Activated T-helper 1 cell treated with anti-CD3 and anti-CD28 coated beads, Interleukin-12 subunit alpha, Interleukin-12 subunit beta, Interleukin-2, Interleukin-4 antibody, amounts not matched to agents 30 ng/mL and 10 ng/mL and 1 ng/mL, durations not matched to agents 14 hours and 24 hours and 36 hours (primary cell): ENCODE results near the gene PRDM16. TPM values are rescaled to one million over a fixed set of nuclear protein-coding genes. Genes with fewer than 3 reads are reported as not detected.

Experiments
- DNase-seq: peaks from one replicate; pipeline ENCODE4 v3.0.0; 2021; ENCODE audit warnings: low spot score
- H3K27ac Mint-ChIP-seq: one replicate; pipeline ENCODE4 v1.8.0; 2021; ENCODE audit warnings: mild to moderate bottlenecking, mixed read lengths
- H3K27me3 Mint-ChIP-seq: one replicate; pipeline ENCODE4 v1.8.0; 2022; ENCODE audit warnings: mild to moderate bottlenecking, moderate library complexity, mixed read lengths; ENCODE audit not compliant: insufficient read depth
- H3K36me3 Mint-ChIP-seq: one replicate; pipeline ENCODE4 v1.8.0; 2021; ENCODE audit warnings: low read depth, mixed read lengths
- H3K4me1 Mint-ChIP-seq: one replicate; pipeline ENCODE4 v1.8.0; 2021; ENCODE audit warnings: low read depth, mixed read lengths
- H3K4me3 Mint-ChIP-seq: one replicate; pipeline ENCODE4 v1.8.0; 2021; ENCODE audit warnings: mild to moderate bottlenecking, moderate library complexity, mixed read lengths
- H3K9me3 Mint-ChIP-seq: one replicate; pipeline ENCODE4 v1.8.0; 2021; ENCODE audit warnings: mixed read lengths
- intact Hi-C: fragments of 100-400 bp; cut with micrococcal nuclease; formaldehyde crosslinking; loops from one replicate; pipeline ENCODE4 v1.15.1; 2024
- total RNA-seq: library from RNA; stranded (reverse); gene quantifications from 2 replicates; pipeline ENCODE4 v1.2.3, GENCODE V29; 2022

Gene PRDM16
- total RNA-seq, 1 donor from 2014 or later: not detected

DNA sequence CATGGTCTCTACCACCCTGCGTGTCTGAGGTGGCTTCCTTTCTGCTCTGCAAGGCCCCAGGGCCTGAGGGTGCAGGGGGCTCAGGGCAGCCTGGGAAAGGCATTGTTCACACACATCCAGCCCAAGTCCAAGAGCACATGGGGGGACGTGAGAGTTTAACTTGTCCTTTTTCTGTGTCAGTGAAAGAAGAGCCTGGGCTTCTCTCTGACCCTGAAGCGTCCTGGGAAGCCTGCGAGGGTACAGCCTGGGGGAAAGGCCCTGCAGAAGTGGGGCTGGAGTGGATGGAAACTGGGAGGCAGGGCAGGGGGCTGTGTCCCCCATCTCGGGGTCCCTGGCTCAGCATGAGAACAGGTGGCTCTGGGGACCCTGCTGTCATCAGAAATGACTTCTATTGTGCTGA lies 181.6 kb downstream of the PRDM16 start:
- DNase-seq: no peak
- Mint-ChIP-seq H3K27me3 (peaks cover 19% of the 10 kb centered on the region), H3K9me3 (no peaks in the 10 kb centered on the region), H3K27ac (no peak overlapping the region), H3K4me3 (no peak overlapping the region), H3K36me3 (no peaks in the 10 kb centered on the region), H3K4me1 (no peaks in the 10 kb centered on the region)
- intact Hi-C loops: no loop called here

DNA sequence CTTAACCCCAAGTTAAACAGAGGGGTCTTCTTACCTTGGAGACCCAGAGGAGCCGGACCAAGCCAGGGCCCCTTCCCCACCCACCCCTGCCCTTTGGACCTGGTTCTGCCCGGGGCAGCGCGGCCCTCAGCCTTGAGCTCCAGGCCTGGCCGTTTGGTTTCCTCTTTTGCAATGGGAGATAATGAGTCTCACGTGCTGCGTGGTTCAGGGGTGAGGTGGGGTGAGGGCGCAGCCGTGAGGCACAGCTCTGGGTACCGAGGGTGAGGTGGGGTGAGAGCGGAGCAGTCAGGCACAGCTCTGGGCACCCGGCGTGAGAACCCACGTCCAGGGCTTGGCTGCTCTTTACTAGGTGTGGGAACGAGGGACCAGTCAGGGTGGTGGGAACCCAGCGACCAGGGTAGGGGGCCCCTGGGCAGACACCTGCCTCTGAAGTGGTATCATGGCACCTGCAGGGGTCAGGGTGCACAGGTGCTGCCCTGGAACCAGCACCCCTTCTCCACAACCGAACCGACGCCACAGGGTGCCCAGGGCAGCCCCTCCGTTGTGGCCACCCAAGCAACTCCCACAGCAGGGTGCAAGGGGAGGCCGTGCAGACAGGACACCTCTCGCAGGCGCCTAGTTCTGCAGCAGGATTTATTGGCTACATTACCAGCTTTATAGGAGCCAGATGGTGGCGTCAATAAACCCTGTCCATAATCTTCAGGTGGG lies 182.2 kb downstream of the PRDM16 start:
- DNase-seq: no peak
- Mint-ChIP-seq H3K27me3 (peaks cover 17% of the 10 kb centered on the region), H3K4me3 (no peak overlapping the region), H3K27ac (no peak overlapping the region), H3K9me3 (no peaks in the 10 kb centered on the region), H3K4me1 (no peaks in the 10 kb centered on the region), H3K36me3 (no peaks in the 10 kb centered on the region)
- intact Hi-C loops: no loop called here

DNA sequence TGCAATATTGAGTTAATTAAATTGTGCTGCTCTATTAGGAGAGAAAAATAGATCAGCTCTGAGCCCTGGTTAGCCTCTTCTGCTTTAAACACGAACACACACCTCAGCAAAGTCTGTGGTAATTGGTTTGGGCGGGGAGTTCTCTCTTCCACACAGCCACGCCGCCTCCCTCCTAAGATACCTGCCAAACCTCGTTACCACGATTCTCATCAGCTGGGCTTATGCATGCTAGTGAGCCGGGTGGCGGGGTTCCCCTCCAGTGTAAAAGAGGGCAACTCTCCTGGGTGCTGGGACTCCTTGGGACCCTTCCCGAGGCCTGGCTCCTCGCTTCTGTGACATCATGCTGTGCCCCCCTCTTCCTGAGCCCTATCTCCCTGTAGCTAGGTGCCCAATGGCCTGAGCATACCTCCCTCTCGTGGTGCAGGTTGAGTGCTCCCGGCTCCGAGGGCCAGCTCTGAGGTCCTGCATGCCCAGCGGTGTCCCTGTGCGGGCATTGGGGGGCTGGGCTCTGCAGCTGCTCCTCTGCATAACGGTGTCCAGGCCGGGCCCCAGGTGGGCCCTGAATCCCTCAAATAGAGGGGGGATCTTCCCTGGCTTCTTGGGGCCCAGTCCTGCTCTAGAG lies 182.9 kb downstream of the PRDM16 start:
- Mint-ChIP-seq H3K4me3 (no peak overlapping the region), H3K36me3 (no peaks in the 10 kb centered on the region), H3K27ac (no peak overlapping the region), H3K27me3 (peaks cover 15% of the 10 kb centered on the region), H3K4me1 (no peaks in the 10 kb centered on the region), H3K9me3 (no peaks in the 10 kb centered on the region)
- intact Hi-C loops: no loop called here
- no peak for DNase-seq

DNA sequence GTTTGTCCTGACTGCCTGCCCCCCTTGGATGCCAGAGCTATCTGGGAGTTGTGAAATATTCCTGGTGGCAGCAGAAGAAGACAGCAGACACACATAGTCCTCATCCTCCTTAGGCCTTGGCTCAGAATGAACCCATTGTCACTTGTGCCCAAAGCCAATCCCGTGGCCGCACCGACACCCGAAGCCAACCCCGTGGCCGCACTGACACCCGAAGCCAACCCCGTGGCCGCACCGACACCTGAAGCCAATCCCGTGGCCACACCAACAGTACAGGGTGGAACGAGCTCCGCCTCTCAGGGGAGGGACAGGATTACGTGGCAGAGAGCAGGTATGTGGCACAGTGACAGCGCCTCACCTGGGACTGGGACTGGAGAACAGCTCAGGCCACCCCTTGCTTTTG lies 186.7 kb downstream of the PRDM16 start:
- H3K27me3 Mint-ChIP-seq: no peaks in the 10 kb centered on the region
- H3K36me3 Mint-ChIP-seq: no peaks in the 10 kb centered on the region
- no peak for DNase-seq
- intact Hi-C loops: no loop called here
- H3K9me3 Mint-ChIP-seq: peaks cover 4% of the 10 kb centered on the region
- H3K4me1 Mint-ChIP-seq: no peaks in the 10 kb centered on the region
- no peak overlapping the region for H3K27ac Mint-ChIP-seq
- no peak overlapping the region for H3K4me3 Mint-ChIP-seq

DNA sequence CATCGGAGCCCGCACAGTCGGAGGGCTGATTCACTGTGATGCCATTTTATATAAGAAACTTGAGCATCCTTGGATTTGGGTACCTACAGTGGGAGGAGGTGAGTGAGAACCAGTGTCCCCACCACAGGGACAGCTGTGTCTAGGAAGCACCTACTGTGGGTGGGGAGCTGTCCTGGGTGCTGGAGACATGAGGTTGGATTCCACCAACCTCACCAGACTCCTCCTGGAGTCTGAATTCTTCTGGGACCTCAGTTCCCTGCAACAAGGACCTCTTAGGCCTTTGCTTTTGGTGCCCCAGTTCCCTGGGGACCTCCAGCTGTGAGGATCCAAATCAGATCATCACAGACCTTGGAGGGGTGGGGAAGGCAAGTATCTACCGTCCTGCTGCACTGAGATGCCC lies 188.8 kb downstream of the PRDM16 start:
- DNase-seq: no peak
- H3K27ac Mint-ChIP-seq: no peak overlapping the region
- no peaks in the 10 kb centered on the region for H3K36me3 Mint-ChIP-seq
- peaks cover 4% of the 10 kb centered on the region for H3K9me3 Mint-ChIP-seq
- H3K4me1 Mint-ChIP-seq: no peaks in the 10 kb centered on the region
- H3K4me3 Mint-ChIP-seq: no peak overlapping the region
- no peaks in the 10 kb centered on the region for H3K27me3 Mint-ChIP-seq
- intact Hi-C loops: no loop called here

DNA sequence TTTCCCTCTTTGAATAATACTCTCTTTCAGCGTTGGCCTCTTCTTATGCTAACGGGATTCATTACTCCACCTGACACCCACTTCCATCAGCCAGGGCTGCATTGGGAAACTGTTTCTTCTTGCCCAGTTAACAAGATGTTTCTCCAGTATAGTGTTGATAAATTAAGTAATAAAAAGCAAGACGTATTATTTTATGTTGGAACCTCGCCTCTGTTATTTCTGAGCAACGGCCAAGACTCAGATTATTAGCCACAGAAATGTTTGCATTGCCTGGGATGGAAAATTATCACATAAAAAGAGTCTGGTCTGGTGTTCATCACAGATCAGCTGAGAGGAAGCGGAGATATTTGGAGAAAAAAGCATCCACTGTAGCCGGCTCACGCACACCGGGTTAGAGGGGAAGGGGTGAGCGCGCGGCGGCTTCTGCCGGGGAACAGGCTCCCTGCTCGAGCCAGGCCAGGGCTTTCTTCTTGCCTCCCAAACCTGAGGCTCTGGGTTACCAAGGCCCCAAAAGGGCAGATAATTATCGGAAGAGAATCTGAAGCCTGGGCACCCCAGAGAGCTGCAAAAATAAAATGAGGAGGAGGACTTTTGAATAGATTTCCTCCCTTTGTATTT lies 189.5 kb downstream of the PRDM16 start:
- Mint-ChIP-seq H3K27me3 (no peaks in the 10 kb centered on the region), H3K36me3 (no peaks in the 10 kb centered on the region), H3K4me1 (no peaks in the 10 kb centered on the region), H3K27ac (no peak overlapping the region), H3K9me3 (peaks cover 4% of the 10 kb centered on the region), H3K4me3 (no peak overlapping the region)
- intact Hi-C loops: no loop called here
- DNase-seq: no peak

DNA sequence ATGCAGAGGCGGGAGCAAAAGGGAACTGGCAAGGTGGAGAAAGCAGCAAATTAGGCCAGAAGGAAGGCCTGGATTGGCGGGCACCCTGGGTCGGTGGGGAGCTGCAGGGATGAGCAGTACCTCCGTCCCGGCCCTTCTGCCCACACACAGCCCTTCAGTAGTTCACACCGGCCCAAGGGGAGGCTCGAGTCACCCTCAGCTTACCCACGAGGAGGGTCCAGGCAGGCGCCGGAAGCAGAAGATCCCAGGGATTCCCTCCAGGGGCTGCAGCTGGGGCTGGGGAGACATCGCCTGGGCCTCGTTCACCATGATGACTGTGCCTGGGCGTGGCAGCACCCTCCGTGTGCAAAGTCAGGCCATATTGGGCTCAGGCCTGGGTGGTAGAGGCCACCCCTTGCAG lies 190.0 kb downstream of the PRDM16 start:
- peaks cover 4% of the 10 kb centered on the region for H3K9me3 Mint-ChIP-seq
- DNase-seq: no peak
- H3K36me3 Mint-ChIP-seq: no peaks in the 10 kb centered on the region
- H3K4me3 Mint-ChIP-seq: no peak overlapping the region
- H3K27ac Mint-ChIP-seq: no peak overlapping the region
- intact Hi-C loops: no loop called here
- no peaks in the 10 kb centered on the region for H3K27me3 Mint-ChIP-seq
- H3K4me1 Mint-ChIP-seq: no peaks in the 10 kb centered on the region

DNA sequence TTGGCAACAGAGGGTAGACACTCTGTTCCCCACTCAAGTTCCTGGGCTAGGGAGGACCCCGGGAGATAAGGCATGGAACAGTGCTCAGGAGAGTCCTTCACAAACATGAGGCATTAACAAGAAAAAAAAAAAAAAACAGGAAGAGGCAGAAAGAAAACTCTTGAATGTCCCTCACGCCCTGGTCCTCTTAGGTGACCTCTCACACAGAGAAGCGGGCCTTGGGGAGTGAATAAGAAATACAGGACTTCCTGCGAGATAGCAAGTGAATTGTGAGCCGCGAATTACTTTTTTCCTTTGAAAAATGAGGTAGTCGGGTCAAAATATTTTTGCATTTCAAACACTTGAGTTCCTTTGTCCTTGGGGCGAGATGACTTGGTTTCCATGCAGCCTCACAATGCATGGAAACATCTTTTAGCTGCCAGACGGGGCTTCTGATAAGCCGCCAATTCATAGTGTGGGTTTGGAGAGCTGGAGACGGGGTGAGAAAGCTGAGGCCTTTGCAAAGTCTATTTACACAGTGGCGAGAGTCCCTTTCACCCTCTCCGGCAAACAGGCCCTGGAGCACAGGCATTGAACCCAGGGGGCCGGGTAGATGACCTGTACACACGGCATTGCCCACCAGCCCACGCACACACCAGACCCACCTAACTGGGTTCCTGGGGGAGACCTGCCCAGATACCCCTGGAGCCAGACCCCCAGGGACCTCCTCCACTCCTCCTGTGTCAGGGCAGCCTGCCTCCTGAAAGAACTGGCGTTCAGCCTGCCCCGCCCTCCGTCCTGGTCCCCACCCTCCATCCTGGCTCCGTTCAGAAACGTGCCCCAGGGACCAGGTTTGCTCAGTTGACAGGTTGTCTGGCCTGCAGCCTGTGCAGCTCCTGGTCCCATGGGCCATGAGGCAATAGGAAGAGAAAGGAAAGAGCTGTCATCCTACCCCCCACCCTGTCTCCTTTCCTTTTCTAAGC lies 192.3 kb downstream of the PRDM16 start:
- H3K9me3 Mint-ChIP-seq: peaks cover 4% of the 10 kb centered on the region
- H3K36me3 Mint-ChIP-seq: no peaks in the 10 kb centered on the region
- no peaks in the 10 kb centered on the region for H3K27me3 Mint-ChIP-seq
- DNase-seq: no peak
- intact Hi-C loops: no loop called here
- H3K4me3 Mint-ChIP-seq: no peak overlapping the region
- no peaks in the 10 kb centered on the region for H3K4me1 Mint-ChIP-seq
- no peak overlapping the region for H3K27ac Mint-ChIP-seq

DNA sequence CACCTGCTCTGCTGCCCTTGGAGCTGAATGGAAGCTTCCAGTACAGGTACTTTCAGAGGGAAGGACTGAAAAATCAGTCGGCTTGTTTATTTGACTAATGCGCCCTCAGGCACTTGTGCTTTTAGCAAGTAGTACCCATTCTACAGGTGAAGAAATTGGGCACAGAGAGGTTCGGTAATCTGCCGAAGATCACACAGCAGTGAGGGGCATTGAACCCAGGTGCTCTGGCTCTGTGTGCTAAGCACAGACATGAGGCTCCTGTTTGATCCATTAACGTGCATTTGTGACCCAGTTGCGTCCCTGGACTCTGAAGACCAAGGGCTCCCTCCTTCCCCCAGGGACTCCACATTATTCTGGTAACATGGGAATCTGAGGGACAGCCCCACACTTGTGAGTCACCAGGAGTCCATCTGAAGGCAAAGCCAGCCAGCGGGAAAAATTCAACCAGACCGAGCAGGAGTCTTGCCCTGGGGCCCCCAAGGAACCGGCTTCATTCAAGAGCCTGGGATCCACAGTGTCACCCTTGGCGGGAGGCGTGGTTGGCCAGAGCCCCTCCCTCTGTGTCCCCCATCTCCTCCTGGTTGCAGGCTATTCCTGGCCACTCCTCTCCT lies 193.1 kb downstream of the PRDM16 start:
- no peaks in the 10 kb centered on the region for H3K27me3 Mint-ChIP-seq
- H3K4me1 Mint-ChIP-seq: no peaks in the 10 kb centered on the region
- intact Hi-C loops: no loop called here
- no peak for DNase-seq
- H3K4me3 Mint-ChIP-seq: no peak overlapping the region
- H3K36me3 Mint-ChIP-seq: no peaks in the 10 kb centered on the region
- no peak overlapping the region for H3K27ac Mint-ChIP-seq
- peaks cover 4% of the 10 kb centered on the region for H3K9me3 Mint-ChIP-seq

DNA sequence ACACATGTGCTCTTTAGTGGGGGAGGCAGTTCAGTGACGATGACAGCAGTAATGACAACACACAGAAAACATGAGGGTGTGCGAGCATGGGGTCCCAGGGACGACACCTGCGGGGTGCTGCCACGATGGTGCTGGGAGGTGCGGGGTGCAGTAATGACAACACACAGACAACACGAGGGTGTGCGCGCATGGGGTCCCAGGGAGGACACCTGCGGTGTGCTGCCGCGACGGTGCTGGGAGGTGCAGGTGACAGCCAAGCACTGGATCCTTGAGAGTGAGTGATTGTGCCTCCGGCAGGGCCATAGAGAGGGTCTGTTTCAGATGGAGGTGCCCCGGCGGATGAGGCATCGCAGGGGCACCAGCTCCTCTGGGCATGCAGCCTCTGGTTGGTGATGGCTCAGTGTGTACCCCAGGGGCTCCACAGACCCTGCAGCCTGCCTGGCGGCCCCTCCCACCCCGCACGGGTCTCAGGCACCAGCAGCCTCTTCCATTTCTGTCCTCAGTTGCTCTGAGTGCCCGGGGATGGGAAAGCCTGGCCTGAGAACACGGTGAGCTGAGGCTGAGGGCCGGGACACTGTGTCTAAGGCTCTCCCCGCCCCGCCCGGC lies 193.8 kb downstream of the PRDM16 start:
- intact Hi-C loops: no loop called here
- no peaks in the 10 kb centered on the region for H3K36me3 Mint-ChIP-seq
- no peaks in the 10 kb centered on the region for H3K27me3 Mint-ChIP-seq
- peaks cover 4% of the 10 kb centered on the region for H3K9me3 Mint-ChIP-seq
- H3K27ac Mint-ChIP-seq: no peak overlapping the region
- H3K4me3 Mint-ChIP-seq: no peak overlapping the region
- no peaks in the 10 kb centered on the region for H3K4me1 Mint-ChIP-seq
- no peak for DNase-seq

DNA sequence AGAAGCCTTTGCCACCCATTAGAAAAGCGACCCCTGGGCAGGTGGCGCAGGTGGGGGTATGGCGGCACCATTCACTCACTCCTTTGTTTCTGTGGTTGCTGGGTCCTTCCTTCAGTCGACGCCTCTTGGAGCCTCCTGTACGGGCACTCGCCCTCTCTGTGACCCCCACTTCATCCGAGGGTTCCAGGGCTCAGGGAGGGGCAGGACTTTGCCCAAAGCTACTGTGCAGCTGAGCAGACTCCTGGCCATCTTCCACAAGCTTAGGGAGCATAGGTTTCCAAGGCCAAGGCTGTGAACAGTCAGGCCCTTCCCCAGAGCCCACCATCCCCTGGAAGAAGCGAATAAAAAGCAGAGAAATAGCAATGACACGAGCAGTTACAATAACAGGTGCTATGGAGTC lies 194.8 kb downstream of the PRDM16 start:
- Mint-ChIP-seq H3K9me3 (peaks cover 4% of the 10 kb centered on the region), H3K27ac (no peak overlapping the region), H3K4me1 (no peaks in the 10 kb centered on the region), H3K4me3 (no peak overlapping the region), H3K27me3 (no peaks in the 10 kb centered on the region), H3K36me3 (no peaks in the 10 kb centered on the region)
- no peak for DNase-seq
- intact Hi-C loops: no loop called here

DNA sequence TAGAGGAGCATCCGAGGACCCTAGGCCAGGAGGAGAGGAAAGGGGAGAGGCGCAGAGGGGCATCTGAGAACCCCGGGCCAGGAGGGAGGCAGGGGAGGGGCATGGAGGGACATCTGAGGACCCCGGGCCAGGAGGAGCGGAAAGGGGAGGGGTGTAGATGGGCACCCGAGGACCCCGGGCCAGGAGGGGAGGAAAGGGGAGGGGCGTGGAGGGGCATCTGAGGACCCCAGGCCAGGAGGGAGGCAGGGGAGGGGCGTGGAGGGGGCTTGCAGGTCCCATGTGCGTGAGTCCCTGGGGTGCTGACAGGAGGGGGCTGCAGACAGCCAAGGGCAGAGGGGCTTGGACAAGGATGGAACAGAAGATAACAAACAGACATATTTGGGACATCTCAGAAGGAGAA lies 195.5 kb downstream of the PRDM16 start:
- no peaks in the 10 kb centered on the region for H3K27me3 Mint-ChIP-seq
- no peaks in the 10 kb centered on the region for H3K36me3 Mint-ChIP-seq
- no peaks in the 10 kb centered on the region for H3K4me1 Mint-ChIP-seq
- H3K9me3 Mint-ChIP-seq: peaks cover 4% of the 10 kb centered on the region
- no peak overlapping the region for H3K4me3 Mint-ChIP-seq
- intact Hi-C loops: no loop called here
- H3K27ac Mint-ChIP-seq: no peak overlapping the region
- no peak for DNase-seq
